GM19372 (cell line): ENCODE measurements around the gene ZNF483.
"Not testable (repeated sequence)": the region's sequence is repeated elsewhere in the genome, so short reads cannot be mapped to it uniquely, and the experiment has no call there.

Experiments used
- ATAC-seq: cut with Tn5 transposase; IDR thresholded peaks from one replicate; pipeline ENCODE4 v1.9.1; 2021; ENCODE audit warnings: mild to moderate bottlenecking, low read depth, moderate library complexity; ENCODE audit not compliant: unreplicated experiment

Gene ZNF483

GRCh38 chr9:111604054-111604615 lies 79.2 kb downstream of the ZNF483 start:
- no peak for ATAC-seq

GRCh38 chr9:111605041-111605559 lies 80.1 kb downstream of the ZNF483 start:
- ATAC-seq: no peak

GRCh38 chr9:111610149-111610548 lies 85.2 kb downstream of the ZNF483 start:
- no peak for ATAC-seq

GRCh38 chr9:111610845-111611244 lies 85.9 kb downstream of the ZNF483 start:
- no peak for ATAC-seq

- no peak for ATAC-seq
Measured at GRCh38 chr9:111613436-111614040, 88.6 kb downstream of the ZNF483 start.

- ATAC-seq: no peak
Measured at GRCh38 chr9:111615928-111616327, 90.9 kb downstream of the ZNF483 start.

GRCh38 chr9:111617349-111617748 lies 92.4 kb downstream of the ZNF483 start:
- ATAC-seq: not testable (repeated sequence)

- ATAC-seq: no peak
Measured at GRCh38 chr9:111621895-111622480, 97.0 kb downstream of the ZNF483 start.

- ATAC-seq: no peak
Measured at GRCh38 chr9:111622626-111623025, 97.6 kb downstream of the ZNF483 start.
